Endothelial cell of umbilical vein (primary cell): ENCODE data around the gene RGS17. TPM values are rescaled to one million over a fixed set of nuclear protein-coding genes. Genes with fewer than 3 reads are reported as not detected.

ENCODE experiments used
- BruUV-seq: library from RNA; stranded (reverse); fragments of 400-500 nt; replicated peaks from 2 replicates; lab custom pipeline; 2021; lab: Mats Ljungman, UMichigan
- CTCF ChIA-PET: fragments of 300-600, 350-600 bp; sonication (Branson Sonifier 250); formaldehyde crosslinking; loops from one replicate; lab custom pipeline; 2021; ENCODE audit warnings: antibody characterized with exemption, inconsistent platforms; lab: Charles Lee
- POLR2A ChIA-PET: fragments of 300-600, 350-600 bp; sonication (Branson Sonifier 250); formaldehyde crosslinking; loops from one replicate; lab custom pipeline; 2021; ENCODE audit warnings: antibody characterized with exemption, inconsistent platforms; lab: Charles Lee
- DNase-seq: peaks from one replicate; pipeline ENCODE4 v3.0.0-alpha.2; 2011; ENCODE audit warnings: low read depth, low spot score
- FAIRE-seq: peaks from 2 replicates; lab custom pipeline; 2011; peaks lifted over from hg19 to GRCh38; lab: Jason Lieb, UNC
- H2AFZ ChIP-seq: 2 replicates; pipeline ENCODE4 v1.6.0; 2012; ENCODE audit warnings: low read depth, low read length, control low read depth, inconsistent platforms
- H3K27ac ChIP-seq: 2 replicates; pipeline ENCODE4 v1.5.1; 2011; ENCODE audit warnings: low read depth, mild to moderate bottlenecking, control low read depth, low read length, moderate library complexity; ENCODE audit not compliant: insufficient read depth
- H3K27me3 ChIP-seq, 2 experiments: 2 replicates each; pipeline versions ENCODE4 v1.6.0 to v1.6.1; 2011; ENCODE audit warnings: low read length in 2 of 2, mixed read lengths in 1 of 2; ENCODE audit not compliant: control insufficient read depth in 2 of 2, insufficient read depth in 2 of 2
- H3K36me3 ChIP-seq, 2 experiments: 2 replicates in 1 of 2; 3 replicates in 1 of 2; pipeline ENCODE4 v1.5.1; 2011; ENCODE audit warnings: low read length in 2 of 2, mild to moderate bottlenecking in 1 of 2, moderate library complexity in 1 of 2; ENCODE audit not compliant: control insufficient read depth in 2 of 2, insufficient read depth in 2 of 2; ENCODE audit errors: extremely low read depth in 1 of 2
- H3K4me1 ChIP-seq: 3 replicates; pipeline ENCODE4 v1.5.1; 2011; ENCODE audit warnings: mild to moderate bottlenecking, low read length; ENCODE audit not compliant: control insufficient read depth, insufficient read depth; ENCODE audit errors: extremely low read depth
- H3K4me2 ChIP-seq: 2 replicates; pipeline ENCODE4 v1.6.1; 2011; ENCODE audit warnings: low read length, control low read depth, mixed read lengths; ENCODE audit not compliant: insufficient read depth
- H3K4me3 ChIP-seq, 3 experiments: fragments of 200-600 bp in 1 of 3; sonication (generic), shearing (Covaris generic) in 1 of 3; replicated peaks in 1 of 3; 2 replicates each; pipeline ENCODE4 v1.5.1; 2011 to 2016; ENCODE audit warnings: control low read depth in 3 of 3, low read length in 3 of 3, mild to moderate bottlenecking in 2 of 3, inconsistent platforms in 1 of 3, low read depth in 1 of 3, moderate library complexity in 1 of 3; ENCODE audit not compliant: insufficient read depth in 1 of 3
- H3K79me2 ChIP-seq: 2 replicates; pipeline ENCODE4 v1.6.0; 2012; ENCODE audit warnings: low read length, inconsistent platforms; ENCODE audit not compliant: control insufficient read depth, insufficient read depth
- H3K9ac ChIP-seq: replicated peaks from 2 replicates; pipeline ENCODE3; 2011; ENCODE audit warnings: low read length, control low read depth; ENCODE audit not compliant: insufficient read depth; ENCODE audit errors: extremely low read depth
- H3K9me1 ChIP-seq: replicated peaks from 3 replicates; pipeline ENCODE4 v1.6.0; 2011; ENCODE audit warnings: mild to moderate bottlenecking, low read length; ENCODE audit not compliant: control insufficient read depth, insufficient read depth; ENCODE audit errors: extremely low read depth
- H3K9me3 ChIP-seq: replicated peaks from 2 replicates; pipeline ENCODE4 v1.5.1; 2012; ENCODE audit warnings: low read length, inconsistent platforms; ENCODE audit not compliant: control insufficient read depth, insufficient read depth
- H4K20me1 ChIP-seq: replicated peaks from 2 replicates; pipeline ENCODE3; 2011; ENCODE audit warnings: mild to moderate bottlenecking, low read length; ENCODE audit not compliant: control insufficient read depth, insufficient read depth; ENCODE audit errors: extremely low read depth
- EZH2 ChIP-seq: IDR thresholded peaks from 2 replicates; pipeline ENCODE4 v1.6.1; 2012; ENCODE audit warnings: borderline replicate concordance, low read depth, mild to moderate bottlenecking, moderate library complexity, low read length, inconsistent platforms; ENCODE audit not compliant: severe bottlenecking
- FOS ChIP-seq: IDR thresholded peaks from 2 replicates; pipeline ENCODE4 v1.6.1; 2011; ENCODE audit warnings: mild to moderate bottlenecking, low read length, moderate library complexity, borderline replicate concordance; ENCODE audit not compliant: insufficient read depth
- GATA2 ChIP-seq: IDR thresholded peaks from 2 replicates; pipeline ENCODE4 v1.7.0; 2011; ENCODE audit warnings: low read depth, mild to moderate bottlenecking, moderate library complexity, mixed read lengths, low read length; ENCODE audit not compliant: insufficient read length, insufficient read depth
- JUN ChIP-seq: IDR thresholded peaks from 2 replicates; pipeline ENCODE4 v1.6.1; 2011; ENCODE audit warnings: borderline replicate concordance, low read depth; ENCODE audit not compliant: insufficient read length, insufficient read depth
- MYC ChIP-seq: IDR thresholded peaks from one replicate; pipeline ENCODE4 v1.6.1; 2011; ENCODE audit warnings: mild to moderate bottlenecking, low read depth, low read length
- POLR2A ChIP-seq: IDR thresholded peaks from 2 replicates; pipeline ENCODE4 v1.6.1; 2012; ENCODE audit warnings: low read depth, mild to moderate bottlenecking, control low read depth, low read length
- POLR2AphosphoS5 ChIP-seq: IDR thresholded peaks from 2 replicates; pipeline ENCODE4 v1.6.1; 2012; ENCODE audit warnings: low read depth, mild to moderate bottlenecking, control low read depth, low read length, moderate library complexity; ENCODE audit not compliant: insufficient read depth
- dilution Hi-C: fragments of 300-500 bp; cut with MboI; formaldehyde crosslinking; loops from one replicate; pipeline ENCODE4 v1.15.0; 2019; ENCODE audit warnings: low sequenced_read_pairs; ENCODE audit not compliant: extremely low pct_ligation_motif_present
- intact Hi-C: fragments of 100-400 bp; cut with micrococcal nuclease; formaldehyde crosslinking; loops from one replicate; pipeline ENCODE4 v1.10.0; 2022
- polyA plus RNA-seq, 4 experiments: library from polyadenylated mRNA; depleted of rRNA in 3 of 4; stranded (reverse) in 3 of 4; unstranded in 1 of 4; fragments of >200 nt; gene quantifications; 2 replicates each; pipeline versions ENCODE4 v1.2.1 to v1.2.3, GENCODE V29; 2011 to 2012; ENCODE audit warnings: missing spikeins in 1 of 4
- total RNA-seq: library from RNA; stranded (reverse); gene quantifications from 2 replicates; pipeline ENCODE4 v1.2.3, GENCODE V29; 2021
- TF ChIP-seq, protein P1 (sequence below): IDR thresholded peaks from 2 replicates; pipeline ENCODE4 v1.6.1; 2011; ENCODE audit not compliant: insufficient read depth, insufficient read length
- TF ChIP-seq, protein P2 (sequence below), 2 donors: IDR thresholded peaks; 1 replicate in 1 of 2; 2 replicates in 1 of 2; pipeline ENCODE4 v1.5.1; 2011; ENCODE audit warnings: low read length in 2 of 2, mild to moderate bottlenecking in 2 of 2, moderate library complexity in 2 of 2, control low read depth in 1 of 2, inconsistent platforms in 1 of 2, low read depth in 1 of 2; ENCODE audit not compliant: insufficient read depth in 1 of 2; ENCODE audit errors: extremely low read depth in 1 of 2

Gene RGS17
- total and polyA plus RNA-seq, 2 donors (not counting 3 experiments of a cell fraction or from before 2014, with no cell fraction given), result 0.40 to 1.1 TPM

DNA sequence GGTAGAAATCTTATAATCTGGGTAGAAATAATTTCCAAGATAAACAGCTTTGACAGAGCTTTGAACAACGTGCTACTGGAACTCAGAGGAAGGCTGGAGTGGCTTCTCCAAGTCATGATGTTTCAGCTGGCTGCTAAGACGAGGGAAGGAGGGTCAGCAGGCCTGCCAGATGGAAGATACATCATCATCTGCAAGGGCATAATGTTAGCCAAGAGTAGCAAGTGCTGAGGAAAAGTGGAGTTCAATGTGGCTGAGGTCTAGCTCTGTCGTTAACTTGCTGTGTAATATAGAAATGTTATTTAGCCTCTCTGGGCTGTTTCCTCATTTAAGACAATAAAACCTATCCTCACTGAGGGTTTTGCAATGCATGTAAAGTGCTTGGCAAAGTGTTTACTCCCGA is 35.1 kb downstream of the RGS17 start:
- ChIA-PET POLR2A (no interaction called here), CTCF (interaction anchor here (0.6 to 1.5 kb wide), 3 partner anchors 13 to 64 kb away, joined by 3 to 7 read pairs (median 5); no protein-coding TSS in a partner anchor)
- Histone ChIP-seq H2AFZ (no peak overlapping the region), H3K4me2 (no peak overlapping the region), H3K9ac (no peak overlapping the region), H3K36me3 (no peaks in the 10 kb centered on the region), H3K27ac (no peak overlapping the region), H3K4me1 (peaks cover 26% of the 10 kb centered on the region), H4K20me1 (no peaks in the 10 kb centered on the region), H3K79me2 (no peaks in the 10 kb centered on the region), H3K9me1 (no peaks in the 10 kb centered on the region), H3K9me3 (no peaks in the 10 kb centered on the region), H3K27me3 (no peaks in the 10 kb centered on the region), H3K4me3 (no peak overlapping the region)
- no peak for FAIRE-seq
- no TSS peak for BruUV-seq
- no peak for TF ChIP-seq MYC
- no peak for TF ChIP-seq EZH2
- no peak for TF ChIP-seq GATA2
- TF ChIP-seq JUN, result no peak
- TF ChIP-seq, protein P1, sequence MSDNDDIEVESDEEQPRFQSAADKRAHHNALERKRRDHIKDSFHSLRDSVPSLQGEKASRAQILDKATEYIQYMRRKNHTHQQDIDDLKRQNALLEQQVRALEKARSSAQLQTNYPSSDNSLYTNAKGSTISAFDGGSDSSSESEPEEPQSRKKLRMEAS, result no peak
- TF ChIP-seq POLR2AphosphoS5, result no peak
- TF ChIP-seq, protein P2, sequence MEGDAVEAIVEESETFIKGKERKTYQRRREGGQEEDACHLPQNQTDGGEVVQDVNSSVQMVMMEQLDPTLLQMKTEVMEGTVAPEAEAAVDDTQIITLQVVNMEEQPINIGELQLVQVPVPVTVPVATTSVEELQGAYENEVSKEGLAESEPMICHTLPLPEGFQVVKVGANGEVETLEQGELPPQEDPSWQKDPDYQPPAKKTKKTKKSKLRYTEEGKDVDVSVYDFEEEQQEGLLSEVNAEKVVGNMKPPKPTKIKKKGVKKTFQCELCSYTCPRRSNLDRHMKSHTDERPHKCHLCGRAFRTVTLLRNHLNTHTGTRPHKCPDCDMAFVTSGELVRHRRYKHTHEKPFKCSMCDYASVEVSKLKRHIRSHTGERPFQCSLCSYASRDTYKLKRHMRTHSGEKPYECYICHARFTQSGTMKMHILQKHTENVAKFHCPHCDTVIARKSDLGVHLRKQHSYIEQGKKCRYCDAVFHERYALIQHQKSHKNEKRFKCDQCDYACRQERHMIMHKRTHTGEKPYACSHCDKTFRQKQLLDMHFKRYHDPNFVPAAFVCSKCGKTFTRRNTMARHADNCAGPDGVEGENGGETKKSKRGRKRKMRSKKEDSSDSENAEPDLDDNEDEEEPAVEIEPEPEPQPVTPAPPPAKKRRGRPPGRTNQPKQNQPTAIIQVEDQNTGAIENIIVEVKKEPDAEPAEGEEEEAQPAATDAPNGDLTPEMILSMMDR (IDR thresholded peaks at IDR 0.05; ENCODE audit: extremely low read depth in 1 of 2, insufficient read depth in 1 of 2, low read depth in 1 of 2, low read length in 2 of 2), result no peak
- no peak for TF ChIP-seq POLR2A
- TF ChIP-seq FOS, result no peak
- no peak for DNase-seq
- intact Hi-C loops, result no loop called here
- dilution Hi-C loops, result no loop called here
